Skeletal muscle satellite cell (primary cell): ENCODE data around the gene TTLL10.

Source experiments
- H3K27me3 ChIP-seq: 2 replicates; pipeline ENCODE4 v1.7.0; 2013; ENCODE audit warnings: low read length; ENCODE audit not compliant: control insufficient read depth, insufficient read depth
- H3K36me3 ChIP-seq: 2 replicates; pipeline ENCODE4 v1.7.0; 2013; ENCODE audit warnings: mild to moderate bottlenecking, control low read depth, low read length; ENCODE audit not compliant: insufficient read depth
- H3K4me1 ChIP-seq: 2 replicates; pipeline ENCODE4 v1.7.0; 2013; ENCODE audit warnings: low read length; ENCODE audit not compliant: control insufficient read depth, insufficient read depth
- H3K4me2 ChIP-seq: 2 replicates; pipeline ENCODE4 v1.7.0; 2013; ENCODE audit warnings: mild to moderate bottlenecking, low read length
- H3K4me3 ChIP-seq: 2 replicates; pipeline ENCODE4 v1.7.0; 2013; ENCODE audit warnings: low read length
- H3K9ac ChIP-seq: 2 replicates; pipeline ENCODE4 v1.7.0; 2013; ENCODE audit warnings: mild to moderate bottlenecking, low read depth, low read length, moderate library complexity
- H3K9me3 ChIP-seq: replicated peaks from 2 replicates; pipeline ENCODE4 v1.7.0; 2013; ENCODE audit warnings: mild to moderate bottlenecking, control low read depth, low read length

The TTLL10 gene

DNA sequence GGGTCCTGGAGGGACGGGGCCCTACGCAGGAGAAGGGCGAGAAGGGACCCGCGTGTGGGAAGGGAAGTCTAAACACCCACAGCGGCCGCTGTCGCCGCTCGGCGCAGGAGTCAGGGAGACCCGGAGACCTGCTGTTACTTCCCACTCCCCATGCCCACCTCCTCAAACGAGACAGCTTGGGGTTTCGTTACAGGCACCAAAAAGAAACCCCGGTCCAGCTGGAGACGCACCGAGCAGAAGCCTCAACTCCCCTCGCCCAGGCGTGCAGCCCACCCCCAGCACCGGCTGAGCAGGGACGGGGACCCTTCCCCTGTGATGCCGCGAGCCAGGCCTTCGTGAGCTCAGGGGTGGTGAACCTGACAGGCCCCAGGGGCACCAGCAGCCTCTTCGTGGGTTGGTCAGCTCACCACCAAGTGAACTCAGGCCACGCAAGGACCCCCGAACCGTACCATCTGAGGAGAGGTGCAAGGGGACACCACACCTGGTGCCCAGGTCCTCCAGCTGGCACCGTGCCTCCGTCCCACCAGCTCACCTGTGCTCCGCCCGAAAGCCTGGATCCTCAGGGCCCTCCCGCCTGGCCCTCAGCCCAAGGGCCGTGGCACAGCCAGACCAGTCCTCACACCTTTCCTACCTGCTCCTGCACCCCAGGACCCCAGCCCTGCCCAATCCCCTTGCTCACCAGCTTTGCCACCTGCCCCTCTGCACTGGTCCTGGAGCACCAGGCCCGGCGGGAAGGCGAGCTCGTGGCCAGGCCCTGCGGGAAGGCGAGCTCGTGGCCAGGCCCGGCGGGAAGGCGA, 53.1 kb downstream of the TTLL10 start:
- Histone ChIP-seq H3K4me1 (peaks cover 9% of the 10 kb centered on the region), H3K4me2 (no peak overlapping the region), H3K9me3 (no peaks in the 10 kb centered on the region), H3K36me3 (peaks cover 49% of the 10 kb centered on the region), H3K27me3 (no peaks in the 10 kb centered on the region), H3K9ac (no peak overlapping the region), H3K4me3 (no peak overlapping the region)

DNA sequence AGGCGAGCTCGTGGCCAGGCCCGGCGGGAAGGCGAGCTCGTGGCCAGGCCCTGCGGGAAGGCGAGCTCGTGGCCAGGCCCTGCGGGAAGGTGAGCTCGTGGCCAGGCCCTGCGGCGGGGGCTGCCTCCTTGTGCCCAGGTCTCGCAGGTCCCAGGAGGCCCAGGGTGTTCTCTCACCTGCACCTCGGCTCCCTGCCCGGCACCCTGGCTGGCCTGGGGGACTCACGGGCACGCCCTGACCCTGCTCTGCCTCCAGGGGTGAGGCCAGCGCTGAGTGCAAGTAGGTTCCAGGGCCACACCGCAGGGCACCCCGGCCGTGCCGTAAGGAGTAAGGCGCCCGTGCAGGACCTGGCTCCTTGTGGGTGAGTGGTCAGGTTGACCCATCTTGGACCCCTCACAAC, 53.7 kb downstream of the TTLL10 start:
- H3K9ac ChIP-seq, result no peak overlapping the region
- no peak overlapping the region for H3K4me3 ChIP-seq
- peaks cover 10% of the 10 kb centered on the region for H3K4me1 ChIP-seq
- no peaks in the 10 kb centered on the region for H3K9me3 ChIP-seq
- H3K27me3 ChIP-seq, result no peaks in the 10 kb centered on the region
- H3K4me2 ChIP-seq, result no peak overlapping the region
- peaks cover 47% of the 10 kb centered on the region for H3K36me3 ChIP-seq

DNA sequence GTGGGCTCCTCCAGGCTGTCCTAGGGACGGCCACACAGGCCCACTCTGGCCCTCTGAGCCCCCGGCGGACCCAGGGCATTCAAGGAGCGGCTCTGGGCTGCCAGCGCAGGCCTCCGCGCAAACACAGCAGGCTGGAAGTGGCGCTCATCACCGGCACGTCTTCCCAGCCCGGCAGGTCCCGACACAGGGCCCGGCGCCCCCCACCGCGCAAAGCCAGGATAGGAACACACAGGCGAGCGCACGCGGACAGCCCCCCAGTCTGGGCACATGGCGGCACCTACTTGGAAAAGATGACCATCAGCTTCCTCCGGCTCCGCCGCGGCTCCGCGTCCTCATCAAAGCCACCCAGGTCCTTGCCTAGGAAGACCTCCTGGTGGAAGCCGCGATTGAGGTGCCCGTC, 54.5 kb downstream of the TTLL10 start:
- Histone ChIP-seq H3K9ac (no peak overlapping the region), H3K9me3 (no peaks in the 10 kb centered on the region), H3K36me3 (peaks cover 39% of the 10 kb centered on the region), H3K4me1 (peaks cover 18% of the 10 kb centered on the region), H3K4me3 (no peak overlapping the region), H3K27me3 (no peaks in the 10 kb centered on the region), H3K4me2 (no peak overlapping the region)

DNA sequence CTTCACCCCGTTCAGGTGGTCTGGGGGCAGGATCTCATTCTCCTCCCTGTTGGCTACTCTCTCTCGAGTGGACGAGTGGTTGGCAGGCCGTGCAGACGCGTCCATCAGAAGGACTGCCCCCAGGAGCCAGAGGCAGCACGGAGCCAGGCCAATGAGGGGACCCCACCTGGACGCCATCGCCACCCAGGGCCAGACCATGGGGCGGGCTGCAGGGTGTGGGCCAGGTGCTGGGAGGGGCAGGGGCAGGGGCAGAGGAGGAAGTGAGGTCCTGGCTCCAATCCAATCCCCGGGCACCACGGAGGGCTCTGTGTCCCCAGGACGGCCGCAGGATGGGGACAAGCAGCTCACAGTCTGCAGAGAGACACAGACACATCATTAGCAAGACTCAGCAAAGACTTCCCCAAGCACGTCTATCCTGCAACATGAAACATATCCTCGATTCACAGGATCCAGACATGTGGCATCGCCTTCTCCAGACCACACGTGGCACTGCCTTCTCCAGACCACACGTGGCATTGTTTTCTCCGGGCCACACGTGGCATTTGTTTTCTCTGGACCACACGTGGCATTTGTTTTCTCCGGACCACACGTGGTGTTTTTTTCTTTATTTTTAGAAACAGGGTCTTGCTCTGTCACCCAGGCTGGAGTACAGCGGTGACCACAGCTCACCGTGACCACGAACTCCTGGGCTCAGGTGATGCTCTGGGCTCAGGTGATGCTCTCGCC, 55.1 kb downstream of the TTLL10 start:
- H3K36me3 ChIP-seq, result peaks cover 41% of the 10 kb centered on the region
- no peak overlapping the region for H3K4me3 ChIP-seq
- H3K9ac ChIP-seq, result no peak overlapping the region

DNA sequence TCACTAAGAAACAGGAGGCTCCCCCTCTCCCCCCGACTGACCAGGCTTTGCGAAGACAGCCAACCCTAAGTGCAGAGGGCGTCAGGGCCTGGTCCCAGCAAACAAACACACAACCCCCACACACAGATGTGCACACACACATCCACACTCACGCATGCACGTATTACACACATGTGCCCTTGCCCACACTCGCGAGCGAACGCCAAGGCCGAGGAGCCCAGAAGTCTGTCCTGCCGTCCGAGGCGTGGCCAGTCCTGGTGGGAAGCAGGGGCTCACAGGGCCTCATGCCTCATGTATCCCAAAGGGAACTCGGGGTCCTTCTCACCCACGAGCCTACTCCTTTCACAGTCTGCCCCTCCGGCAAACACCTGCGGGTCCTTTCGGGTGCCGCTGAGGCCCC, 56.1 kb downstream of the TTLL10 start:
- H3K9me3 ChIP-seq, result no peaks in the 10 kb centered on the region
- no peak overlapping the region for H3K9ac ChIP-seq
- no peaks in the 10 kb centered on the region for H3K27me3 ChIP-seq
- peak overlapping the region; percentile 92 for H3K4me2 ChIP-seq
- H3K36me3 ChIP-seq, result peaks cover 44% of the 10 kb centered on the region
- peak overlapping the region; percentile 79 for H3K4me3 ChIP-seq
- peaks cover 24% of the 10 kb centered on the region for H3K4me1 ChIP-seq

More for the DNA sequence above, 55.1 kb downstream of the TTLL10 start:
- Histone ChIP-seq H3K4me2 (no peak overlapping the region), H3K4me1 (peaks cover 24% of the 10 kb centered on the region), H3K9me3 (no peaks in the 10 kb centered on the region), H3K27me3 (no peaks in the 10 kb centered on the region)

DNA sequence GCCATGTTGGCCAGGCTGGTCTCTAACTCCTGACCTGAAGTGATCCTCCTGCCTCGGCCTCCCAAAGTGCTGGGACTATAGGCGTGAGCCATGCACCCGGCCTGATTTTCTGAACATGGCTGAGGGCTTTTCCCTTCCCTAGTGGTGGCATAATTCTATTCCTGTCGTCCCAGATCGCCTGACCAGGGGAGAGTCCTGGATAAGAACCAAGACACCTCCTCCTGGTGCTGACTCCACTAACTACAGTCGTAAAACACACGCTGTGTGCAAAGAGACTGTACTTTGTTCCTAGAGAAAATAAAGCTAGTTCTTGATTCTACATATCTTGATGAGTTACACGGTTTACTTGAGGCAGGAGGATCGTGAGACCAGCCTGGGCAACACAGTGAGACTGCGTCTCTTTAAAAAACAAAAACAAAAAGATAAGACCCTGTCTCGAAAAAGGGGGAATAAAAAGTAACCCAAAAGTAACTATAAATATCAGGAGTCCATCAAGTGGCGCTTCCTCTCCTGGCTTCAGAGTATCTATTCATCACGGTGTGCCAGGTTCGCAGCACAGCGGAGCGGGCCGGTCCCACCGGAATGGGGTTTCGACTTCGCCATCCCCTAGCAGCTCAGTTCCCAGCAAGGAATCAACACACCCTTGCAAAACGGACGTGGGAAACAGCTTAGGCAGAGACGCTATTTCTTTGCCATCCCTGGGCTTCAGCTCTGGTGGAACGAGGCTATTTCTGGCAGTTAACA, 57.1 kb downstream of the TTLL10 start:
- Histone ChIP-seq H3K4me2 (peak overlapping the region; percentile 92), H3K9ac (peak overlapping the region; percentile 97), H3K4me1 (peaks cover 24% of the 10 kb centered on the region), H3K36me3 (peaks cover 42% of the 10 kb centered on the region), H3K9me3 (no peaks in the 10 kb centered on the region), H3K27me3 (no peaks in the 10 kb centered on the region), H3K4me3 (peak overlapping the region; percentile 79)

DNA sequence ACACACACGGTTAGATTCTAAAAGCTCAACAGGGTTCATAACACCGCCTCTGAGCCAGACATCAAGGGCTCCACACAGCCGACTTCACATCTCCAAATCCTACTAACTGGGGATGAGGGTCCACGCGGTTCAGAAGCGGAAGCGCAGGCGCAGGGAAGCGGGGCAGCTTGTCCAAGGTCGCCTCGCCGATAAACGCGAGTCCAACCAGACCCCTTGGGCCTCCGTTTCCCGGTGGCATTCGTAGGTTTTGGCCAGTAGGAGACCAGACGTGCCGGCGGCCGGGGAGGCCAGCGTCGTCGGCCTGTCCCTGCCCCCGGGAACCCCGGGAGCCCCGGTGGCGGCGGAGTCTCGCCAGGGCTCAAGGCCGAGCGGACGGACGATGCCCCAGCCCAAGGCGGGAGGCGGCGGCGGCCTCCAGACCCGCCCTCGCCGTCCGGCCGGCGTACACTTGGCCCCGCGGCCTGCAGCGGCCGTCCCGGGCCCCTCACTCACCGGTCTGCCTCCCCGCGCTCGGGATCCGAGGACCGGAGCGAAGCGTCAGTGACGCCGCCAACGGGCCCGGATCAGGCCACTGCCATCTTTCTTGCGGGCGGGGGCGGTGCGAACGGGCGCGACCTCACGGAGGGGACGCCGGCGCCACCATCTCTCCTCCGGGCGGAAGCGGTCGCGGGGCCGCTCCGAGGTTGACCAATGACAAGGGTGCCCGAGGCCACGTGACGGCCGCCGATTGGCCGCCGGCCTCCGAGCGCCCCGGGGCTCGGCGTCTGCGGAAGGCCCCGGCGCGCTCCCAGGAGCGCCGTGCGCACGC, 57.9 kb downstream of the TTLL10 start, which contains the start of gene SDF4:
TSS of gene SDF4 (minus strand) at position 602 of the 808 bp plus-strand sequence. CDS start 3,229 bp downstream, outside the sequence.
- Histone ChIP-seq H3K9me3 (no peaks in the 10 kb centered on the region), H3K4me2 (peak within 1 kb of the TSS; percentile 92), H3K36me3 (peaks cover 37% of the 10 kb centered on the region), H3K27me3 (no peaks in the 10 kb centered on the region), H3K9ac (peak within 1 kb of the TSS; percentile 97), H3K4me1 (peaks cover 24% of the 10 kb centered on the region), H3K4me3 (peak within 1 kb of the TSS; percentile 79)

DNA sequence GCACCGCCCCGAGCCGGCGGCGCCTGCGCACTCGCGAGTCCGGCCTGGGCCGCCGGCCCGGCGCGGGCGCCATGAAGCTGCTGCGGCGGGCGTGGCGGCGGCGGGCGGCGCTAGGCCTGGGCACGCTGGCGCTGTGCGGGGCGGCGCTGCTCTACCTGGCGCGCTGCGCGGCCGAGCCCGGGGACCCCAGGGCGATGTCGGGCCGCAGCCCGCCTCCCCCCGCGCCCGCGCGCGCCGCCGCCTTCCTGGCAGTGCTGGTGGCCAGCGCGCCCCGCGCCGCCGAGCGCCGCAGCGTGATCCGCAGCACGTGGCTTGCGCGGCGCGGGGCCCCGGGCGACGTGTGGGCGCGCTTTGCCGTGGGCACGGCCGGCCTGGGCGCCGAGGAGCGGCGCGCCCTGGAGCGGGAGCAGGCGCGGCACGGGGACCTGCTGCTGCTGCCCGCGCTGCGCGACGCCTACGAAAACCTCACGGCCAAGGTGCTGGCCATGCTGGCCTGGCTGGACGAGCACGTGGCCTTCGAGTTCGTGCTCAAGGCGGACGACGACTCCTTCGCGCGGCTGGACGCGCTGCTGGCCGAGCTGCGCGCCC, 58.6 kb downstream of the TTLL10 start, which contains the start of gene B3GALT6:
TSS of gene B3GALT6 (plus strand) at position 30 of the 588 bp plus-strand sequence. CDS start at position 72, 42 bp downstream.
- H3K36me3 ChIP-seq, result peaks cover 32% of the 10 kb centered on the region
- peak within 1 kb of the TSS; percentile 92 for H3K4me2 ChIP-seq
- H3K27me3 ChIP-seq, result no peaks in the 10 kb centered on the region
- no peaks in the 10 kb centered on the region for H3K9me3 ChIP-seq
- H3K9ac ChIP-seq, result peak within 1 kb of the TSS; percentile 97
- H3K4me1 ChIP-seq, result peaks cover 25% of the 10 kb centered on the region
- peak within 1 kb of the TSS; percentile 79 for H3K4me3 ChIP-seq

DNA sequence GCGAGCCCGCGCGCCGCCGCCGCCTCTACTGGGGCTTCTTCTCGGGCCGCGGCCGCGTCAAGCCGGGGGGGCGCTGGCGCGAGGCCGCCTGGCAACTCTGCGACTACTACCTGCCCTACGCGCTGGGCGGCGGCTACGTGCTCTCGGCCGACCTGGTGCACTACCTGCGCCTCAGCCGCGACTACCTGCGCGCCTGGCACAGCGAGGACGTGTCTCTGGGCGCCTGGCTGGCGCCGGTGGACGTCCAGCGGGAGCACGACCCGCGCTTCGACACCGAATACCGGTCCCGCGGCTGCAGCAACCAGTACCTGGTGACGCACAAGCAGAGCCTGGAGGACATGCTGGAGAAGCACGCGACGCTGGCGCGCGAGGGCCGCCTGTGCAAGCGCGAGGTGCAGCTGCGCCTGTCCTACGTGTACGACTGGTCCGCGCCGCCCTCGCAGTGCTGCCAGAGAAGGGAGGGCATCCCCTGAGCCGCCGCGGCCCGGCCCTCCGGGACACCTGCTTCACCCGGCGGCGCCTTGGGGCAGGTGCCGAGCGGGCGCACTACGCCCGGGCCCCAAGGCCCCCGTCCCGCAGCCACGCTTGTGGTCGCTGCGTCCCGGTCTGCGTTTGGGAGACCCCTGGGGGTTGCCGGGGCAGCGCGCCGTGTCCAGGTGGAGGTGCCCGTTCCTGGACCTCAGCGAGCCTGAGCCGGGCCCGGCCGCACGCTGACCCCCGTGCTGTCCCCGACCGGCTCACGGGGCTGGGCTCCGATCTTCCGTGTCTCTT, 59.3 kb downstream of the TTLL10 start:
- Histone ChIP-seq H3K4me1 (peaks cover 28% of the 10 kb centered on the region), H3K9ac (peak overlapping the region; percentile 64), H3K27me3 (peaks cover 2% of the 10 kb centered on the region), H3K36me3 (peaks cover 26% of the 10 kb centered on the region), H3K4me2 (peak overlapping the region; percentile 86), H3K9me3 (no peaks in the 10 kb centered on the region), H3K4me3 (peak overlapping the region; percentile 73)

DNA sequence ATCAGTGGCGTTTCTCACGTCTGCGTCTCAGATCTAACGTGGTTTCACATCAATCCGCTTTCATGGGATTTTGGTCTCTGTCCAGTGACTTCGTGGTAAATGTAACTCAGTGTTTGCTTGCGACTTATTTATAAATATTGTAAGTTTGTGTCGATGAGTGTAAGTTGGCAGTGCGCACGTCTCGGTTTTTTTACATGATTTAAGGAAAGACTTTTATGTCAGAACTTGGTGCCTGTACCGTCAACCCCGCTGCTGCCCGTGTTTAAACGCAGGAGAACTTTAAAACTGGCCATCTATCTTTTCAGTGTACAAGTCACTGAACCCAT, 59.9 kb downstream of the TTLL10 start:
- H3K9ac ChIP-seq, result no peak overlapping the region
- H3K4me3 ChIP-seq, result peak overlapping the region; percentile 73
- peaks cover 21% of the 10 kb centered on the region for H3K36me3 ChIP-seq
- peak overlapping the region; percentile 86 for H3K4me2 ChIP-seq
- peaks cover 8% of the 10 kb centered on the region for H3K27me3 ChIP-seq
- peaks cover 28% of the 10 kb centered on the region for H3K4me1 ChIP-seq
- no peaks in the 10 kb centered on the region for H3K9me3 ChIP-seq
